Astrocyte of the spinal cord (primary cell): ENCODE data around the gene PRDX2.
"Not testable (repeated sequence)": the region's sequence is repeated elsewhere in the genome, so short reads cannot be mapped to it uniquely, and the experiment has no call there.

ENCODE experiments used
- DNase-seq: peaks from one replicate; pipeline ENCODE4 v3.0.0; 2011; ENCODE audit warnings: low read depth, low spot score
- H3K4me3 ChIP-seq: 2 replicates; pipeline ENCODE4 v1.5.1; 2011; ENCODE audit warnings: low read depth, mild to moderate bottlenecking, low read length, moderate library complexity
- CTCF ChIP-seq: IDR thresholded peaks from 2 replicates; pipeline ENCODE4 v1.5.1; 2012; ENCODE audit warnings: low read depth, mild to moderate bottlenecking, low read length, inconsistent platforms
- in situ Hi-C: cut with HindIII; loops from 2 replicates; pipeline ENCODE4 v1.10.0; 2017; ENCODE audit warnings: low sequenced_read_pairs

Gene PRDX2

GRCh38 chr19:12800923-12801465 lies 606 bp downstream of the PRDX2 start:
- in situ Hi-C loops = no loop called here
- no peak for DNase-seq
- TF ChIP-seq CTCF = no peak
- H3K4me3 ChIP-seq = peak overlapping the region; percentile 87

GRCh38 chr19:12800466-12800770 lies 1.2 kb downstream of the PRDX2 start:
- TF ChIP-seq CTCF = no peak
- peak overlapping the region; percentile 87 for H3K4me3 ChIP-seq
- DNase-seq = no peak
- in situ Hi-C loops = no loop called here

GRCh38 chr19:12799742-12800465 lies 1.7 kb downstream of the PRDX2 start:
- no peak for DNase-seq
- in situ Hi-C loops = no loop called here
- no peak for TF ChIP-seq CTCF
- H3K4me3 ChIP-seq = no peak overlapping the region

- H3K4me3 ChIP-seq, in situ Hi-C loops, DNase-seq: not testable (repeated sequence)
These were observed 4.0 kb downstream of the PRDX2 start for GRCh38 chr19:12797607-12798006.

- in situ Hi-C loops = no loop called here
These were observed 4.4 kb downstream of the PRDX2 start for GRCh38 chr19:12797141-12797587.

GRCh38 chr19:12796146-12797071 lies 5.2 kb downstream of the PRDX2 start:
- H3K4me3 ChIP-seq = no peak overlapping the region
- peak; percentile 83 for DNase-seq
- in situ Hi-C loops = no loop called here
- peak; percentile 85 for TF ChIP-seq CTCF

More at GRCh38 chr19:12797141-12797587, 4.4 kb downstream of the PRDX2 start:
- no peak for TF ChIP-seq CTCF
- no peak overlapping the region for H3K4me3 ChIP-seq
- DNase-seq = no peak
